Peyer's patch (tissue), 4 donors: Measurements from ENCODE around the gene RERE. TPM values are rescaled to one million over a fixed set of nuclear protein-coding genes. Genes with fewer than 3 reads are reported as not detected.

Experiments
- DNase-seq, 3 donors: peaks; one replicate each; pipeline ENCODE4 v3.0.0-alpha.2; 2017 to 2019
- H3K27ac ChIP-seq, 4 donors: fragments of 200-600 bp; sonication (generic); one replicate each; pipeline ENCODE4 v1.5.1; 2016 to 2019
- H3K27me3 ChIP-seq, 2 donors: fragments of 200-600 bp; sonication (generic); one replicate each; pipeline ENCODE4 v1.5.1; 2019
- H3K36me3 ChIP-seq, 3 donors: fragments of 200-600 bp; sonication (generic); one replicate each; pipeline ENCODE4 v1.5.1; 2016 to 2019
- H3K4me1 ChIP-seq, 4 donors: fragments of 200-600 bp; sonication (generic); one replicate each; pipeline ENCODE4 v1.5.1; 2016 to 2019
- H3K4me3 ChIP-seq, 4 donors: fragments of 200-600 bp; sonication (generic); 1 replicate in 3 of 4; 2 replicates in 1 of 4; pipeline ENCODE4 v1.5.1; 2016 to 2019; ENCODE audit warnings: mild to moderate bottlenecking in 1 of 4
- H3K9me3 ChIP-seq, 4 donors: fragments of 200-600 bp; sonication (generic); one replicate each; pipeline ENCODE4 v1.5.1; 2016 to 2019; ENCODE audit warnings: mild to moderate bottlenecking in 1 of 4
- CTCF ChIP-seq, 6 experiments: fragments of 450-650 bp in 4 of 6; fragments of 200-600 bp in 2 of 6; sonication (generic) in 1 of 6; IDR thresholded peaks; one replicate each; pipeline ENCODE4 v1.5.1; 2017 to 2019; ENCODE audit warnings: antibody characterized with exemption in 6 of 6, mild to moderate bottlenecking in 3 of 6, moderate library complexity in 1 of 6
- POLR2A ChIP-seq, 2 donors: fragments of 450-650 bp; IDR thresholded peaks; one replicate each; pipeline ENCODE4 v1.5.1; 2017; ENCODE audit warnings: antibody characterized with exemption in 2 of 2, mild to moderate bottlenecking in 2 of 2, moderate library complexity in 2 of 2
- total RNA-seq, 4 donors: library from RNA; depleted of rRNA; stranded (reverse); fragments of >200 nt; gene quantifications; one replicate each; pipeline ENCODE4 v1.1.0, GENCODE V29; 2016

RERE gene
- total RNA-seq, 4 donors from 2014 or later = 98.5 to 528 (median 110) TPM

- H3K4me3 ChIP-seq = no peak overlapping the region
- H3K27ac ChIP-seq = no peak overlapping the region
- H3K4me1 ChIP-seq = no peaks in the 10 kb centered on the region
- H3K27me3 ChIP-seq = no peaks in the 10 kb centered on the region
- TF ChIP-seq POLR2A (IDR thresholded peaks at IDR 0.05) (no peak), CTCF (IDR thresholded peaks at IDR 0.05) (no peak)
- no peak for DNase-seq
- H3K36me3 ChIP-seq = no peaks in the 10 kb centered on the region
- no peaks in the 10 kb centered on the region for H3K9me3 ChIP-seq
Observed at GRCh38 chr1:8329439-8329838, 488.0 kb downstream of the RERE start.

GRCh38 chr1:8328271-8328670 lies 489.2 kb downstream of the RERE start:
- Histone ChIP-seq H3K4me1 (no peaks in the 10 kb centered on the region), H3K4me3 (no peak overlapping the region), H3K27me3 (no peaks in the 10 kb centered on the region), H3K27ac (no peak overlapping the region), H3K9me3 (no peaks in the 10 kb centered on the region), H3K36me3 (no peaks in the 10 kb centered on the region)
- DNase-seq = no peak
- TF ChIP-seq CTCF (IDR thresholded peaks at IDR 0.05) (no peak), POLR2A (IDR thresholded peaks at IDR 0.05) (no peak)

GRCh38 chr1:8326265-8326664 lies 491.2 kb downstream of the RERE start:
- Histone ChIP-seq H3K4me3 (no peak overlapping the region), H3K36me3 (no peaks in the 10 kb centered on the region), H3K9me3 (no peaks in the 10 kb centered on the region), H3K4me1 (no peaks in the 10 kb centered on the region), H3K27ac (no peak overlapping the region), H3K27me3 (no peaks in the 10 kb centered on the region)
- TF ChIP-seq POLR2A (IDR thresholded peaks at IDR 0.05) (no peak), CTCF (IDR thresholded peaks at IDR 0.05) (no peak)
- DNase-seq = no peak

GRCh38 chr1:8325771-8326170 lies 491.7 kb downstream of the RERE start:
- Histone ChIP-seq H3K27me3 (no peaks in the 10 kb centered on the region), H3K27ac (no peak overlapping the region), H3K9me3 (no peaks in the 10 kb centered on the region), H3K4me3 (no peak overlapping the region), H3K4me1 (no peaks in the 10 kb centered on the region), H3K36me3 (no peaks in the 10 kb centered on the region)
- no peak for TF ChIP-seq POLR2A (IDR thresholded peaks at IDR 0.05)
- no peak for TF ChIP-seq CTCF (IDR thresholded peaks at IDR 0.05)
- DNase-seq = no peak

DNA sequence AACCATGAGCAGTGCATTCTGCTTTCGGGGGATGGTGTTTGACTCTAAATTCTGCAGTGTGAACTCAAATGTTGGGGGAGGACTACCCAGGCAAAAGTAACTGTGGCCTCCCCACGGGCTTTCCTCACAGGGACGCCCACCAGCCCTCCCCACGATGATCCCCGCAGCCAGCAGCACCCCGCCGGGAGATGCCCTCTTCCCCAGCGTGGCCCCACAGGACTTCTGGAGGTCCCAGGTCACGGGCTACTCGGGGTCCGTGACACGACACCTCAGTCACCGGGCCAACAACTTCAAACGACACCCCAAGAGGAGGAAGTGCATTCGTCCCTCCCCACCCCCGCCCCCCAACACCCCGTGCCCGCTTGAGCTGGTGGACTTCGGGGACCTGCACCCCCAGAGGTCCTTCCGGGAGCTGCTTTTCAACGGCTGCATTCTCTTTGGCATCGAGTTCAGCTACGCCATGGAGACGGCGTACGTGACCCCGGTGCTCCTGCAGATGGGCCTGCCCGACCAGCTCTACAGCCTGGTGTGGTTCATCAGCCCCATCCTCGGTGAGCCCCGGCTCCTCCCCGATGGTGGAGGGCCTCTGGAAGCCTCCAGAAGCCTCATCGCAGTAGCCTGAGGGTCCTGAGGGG lies 493.1 kb downstream of the RERE start:
- H3K4me3 ChIP-seq = no peak overlapping the region
- H3K9me3 ChIP-seq = no peaks in the 10 kb centered on the region
- no peak for DNase-seq
- H3K27ac ChIP-seq = no peak overlapping the region
- TF ChIP-seq POLR2A (IDR thresholded peaks at IDR 0.05) = no peak
- TF ChIP-seq CTCF (IDR thresholded peaks at IDR 0.05) = no peak
- H3K36me3 ChIP-seq = no peaks in the 10 kb centered on the region
- no peaks in the 10 kb centered on the region for H3K4me1 ChIP-seq
- H3K27me3 ChIP-seq = no peaks in the 10 kb centered on the region

- no peak overlapping the region for H3K27ac ChIP-seq
- peaks cover 0 to 1% (median under 1%) of the 10 kb centered on the region in 4 donors for H3K4me1 ChIP-seq
- no peaks in the 10 kb centered on the region for H3K36me3 ChIP-seq
- no peak for TF ChIP-seq POLR2A (IDR thresholded peaks at IDR 0.05)
- no peak for TF ChIP-seq CTCF (IDR thresholded peaks at IDR 0.05)
- DNase-seq = no peak
- H3K27me3 ChIP-seq = no peaks in the 10 kb centered on the region
- no peak overlapping the region for H3K4me3 ChIP-seq
- no peaks in the 10 kb centered on the region for H3K9me3 ChIP-seq
Observed at GRCh38 chr1:8323706-8324105, 493.7 kb downstream of the RERE start.
